ENCODE results near the gene KDELR3.
"Not testable (repeated sequence)": the region's sequence is repeated elsewhere in the genome, so short reads cannot be mapped to it uniquely, and the experiment has no call there.

Gene KDELR3

GRCh38 chr22:38456841-38457699 lies 10.8 kb upstream of the KDELR3 start:
- no peak for DNase-seq (ENCODE audit: low read depth)

DNA sequence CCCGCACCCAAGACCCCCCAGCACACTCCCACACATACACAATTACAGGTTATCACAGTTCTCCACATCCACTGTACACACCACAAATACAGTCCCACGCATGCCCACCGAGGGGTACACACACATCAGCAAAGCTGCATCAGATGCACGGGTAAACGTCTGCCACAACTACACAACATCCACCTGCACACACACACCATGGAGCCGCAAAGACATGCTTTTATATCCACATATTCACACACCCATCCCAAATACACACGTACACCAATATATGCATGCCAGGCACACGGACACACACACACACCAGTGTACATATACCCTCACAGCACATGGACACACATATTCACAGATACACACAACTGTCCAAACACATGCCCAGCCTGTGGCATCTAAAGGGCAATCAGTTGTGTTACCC lies 7.5 kb upstream of the KDELR3 start:
- DNase-seq (ENCODE audit: low read depth): no peak

DNA sequence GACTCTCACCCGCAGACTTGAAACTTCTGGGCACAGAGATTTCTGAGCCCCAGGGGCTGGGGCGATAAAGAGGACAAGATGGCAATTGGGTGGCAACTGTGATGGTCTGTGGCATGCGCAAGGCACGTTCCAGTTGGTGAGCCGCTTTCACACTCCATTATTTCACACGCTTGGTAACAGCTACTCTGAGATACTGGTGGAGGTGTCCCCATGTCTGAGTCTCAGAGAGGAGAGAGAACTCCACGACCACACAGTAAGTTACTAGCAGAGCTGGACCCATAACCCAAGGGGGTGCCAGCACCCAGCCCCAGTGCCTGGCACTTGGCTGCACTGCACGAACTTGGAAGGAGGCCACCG lies 6.9 kb upstream of the KDELR3 start:
- DNase-seq (ENCODE audit: low read depth): no peak

DNA sequence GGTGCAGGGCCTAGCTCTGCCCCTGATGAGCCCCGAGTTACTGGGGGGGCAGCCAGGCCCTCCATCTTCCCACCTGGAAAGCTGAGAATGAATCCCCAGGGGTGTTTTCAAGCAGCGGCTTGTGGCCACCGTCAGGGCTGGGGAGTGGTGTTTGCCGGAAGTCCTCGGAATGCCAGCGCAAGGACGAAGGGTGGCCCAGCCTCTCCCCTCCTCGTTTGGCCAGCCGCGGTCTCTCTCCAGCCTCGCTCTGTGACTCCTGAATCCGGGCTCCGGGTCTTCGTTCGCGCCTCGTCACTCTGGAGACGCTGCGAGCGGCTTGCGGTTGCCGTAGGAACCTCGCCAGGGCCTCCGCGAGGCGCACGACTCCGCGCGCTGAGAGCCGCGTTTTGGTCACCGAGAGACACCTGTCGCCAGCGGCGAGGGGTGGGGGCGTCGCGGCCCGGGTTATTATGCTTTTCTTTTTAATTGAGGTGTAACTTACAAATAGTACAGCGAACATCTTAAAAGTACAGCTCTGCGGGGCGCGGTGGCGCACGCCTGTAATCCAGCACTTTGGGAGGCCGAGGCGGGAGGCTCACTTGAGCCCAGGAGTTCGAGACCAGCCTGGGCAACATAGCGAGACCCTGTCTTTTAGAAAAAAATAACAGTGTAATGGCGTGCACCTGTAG lies 6.3 kb upstream of the KDELR3 start:
- DNase-seq (ENCODE audit: low read depth): peak; percentile 11

DNA sequence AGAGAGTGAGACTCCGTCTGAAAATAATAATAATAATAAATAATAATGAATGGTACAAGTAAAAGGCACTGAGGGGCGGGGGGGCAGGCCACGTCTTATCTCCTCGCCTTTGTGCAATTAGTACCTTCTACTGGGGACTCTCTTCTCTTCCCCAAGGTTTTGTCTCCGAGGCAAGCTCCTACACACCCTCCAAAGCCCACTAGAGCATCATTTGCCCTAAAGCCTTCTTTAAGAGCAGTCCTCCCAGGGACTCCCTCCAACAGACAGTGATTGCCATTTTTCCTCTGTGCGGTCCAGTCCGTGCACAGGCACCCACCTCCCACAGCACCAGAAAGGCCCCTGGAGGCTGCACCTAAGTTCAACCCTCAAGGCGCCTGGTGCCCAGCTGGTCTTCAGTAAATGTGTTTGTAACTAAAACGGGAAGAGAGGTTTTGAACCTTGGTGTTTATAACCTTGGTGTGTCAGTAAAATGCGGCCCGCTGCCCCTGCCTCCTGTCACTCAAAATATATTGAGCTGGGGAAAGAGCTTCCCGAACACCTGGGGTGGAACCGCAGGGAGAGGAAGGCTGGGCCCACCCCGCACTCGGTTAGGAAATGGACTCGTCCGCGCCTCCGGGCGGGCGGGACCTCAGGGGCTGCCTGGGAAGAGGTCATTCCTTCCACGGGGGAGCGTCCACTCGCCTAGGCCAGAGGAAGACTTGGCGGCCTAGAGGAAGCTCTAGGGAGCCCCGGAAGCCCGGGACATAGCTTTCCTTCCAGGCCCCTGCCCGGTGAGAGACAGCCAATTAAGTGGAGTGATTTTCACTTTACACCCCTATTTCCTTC lies 4.7 kb upstream of the KDELR3 start:
- DNase-seq (ENCODE audit: low read depth): no peak

DNA sequence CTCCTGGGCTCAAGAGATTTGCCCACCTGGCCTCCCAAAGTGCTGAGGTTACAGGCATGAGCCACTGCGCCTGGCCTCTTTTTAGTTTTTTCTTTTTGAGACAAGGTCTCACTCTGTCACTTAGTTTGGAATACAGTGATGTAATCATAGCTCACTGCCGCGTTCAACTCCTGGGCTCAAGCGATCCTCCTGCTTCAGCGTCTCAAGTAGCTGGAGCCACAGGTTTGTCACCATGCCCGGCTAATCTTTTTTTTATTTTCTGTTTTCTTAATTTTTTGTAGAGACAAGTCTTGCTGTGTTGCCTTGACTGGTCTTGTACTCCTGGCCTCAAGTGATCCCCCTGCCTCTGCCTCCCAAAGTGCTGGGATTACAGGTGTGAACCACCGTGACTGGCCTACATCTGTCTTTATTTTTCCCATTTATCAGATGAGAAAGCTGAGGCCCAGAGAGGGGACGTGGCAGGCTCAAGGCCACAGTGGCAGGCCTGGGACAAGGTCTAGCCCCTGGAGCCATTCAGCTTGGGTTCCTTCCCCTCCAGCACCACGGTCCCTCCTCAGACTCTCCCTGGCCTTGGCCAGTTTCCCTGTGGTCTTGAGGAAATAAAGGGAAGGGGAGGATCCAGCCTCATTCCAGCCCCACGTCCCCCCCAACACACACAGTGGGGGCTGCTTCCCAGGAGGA lies 2.8 kb upstream of the KDELR3 start:
- no peak for DNase-seq (ENCODE audit: low read depth)

DNA sequence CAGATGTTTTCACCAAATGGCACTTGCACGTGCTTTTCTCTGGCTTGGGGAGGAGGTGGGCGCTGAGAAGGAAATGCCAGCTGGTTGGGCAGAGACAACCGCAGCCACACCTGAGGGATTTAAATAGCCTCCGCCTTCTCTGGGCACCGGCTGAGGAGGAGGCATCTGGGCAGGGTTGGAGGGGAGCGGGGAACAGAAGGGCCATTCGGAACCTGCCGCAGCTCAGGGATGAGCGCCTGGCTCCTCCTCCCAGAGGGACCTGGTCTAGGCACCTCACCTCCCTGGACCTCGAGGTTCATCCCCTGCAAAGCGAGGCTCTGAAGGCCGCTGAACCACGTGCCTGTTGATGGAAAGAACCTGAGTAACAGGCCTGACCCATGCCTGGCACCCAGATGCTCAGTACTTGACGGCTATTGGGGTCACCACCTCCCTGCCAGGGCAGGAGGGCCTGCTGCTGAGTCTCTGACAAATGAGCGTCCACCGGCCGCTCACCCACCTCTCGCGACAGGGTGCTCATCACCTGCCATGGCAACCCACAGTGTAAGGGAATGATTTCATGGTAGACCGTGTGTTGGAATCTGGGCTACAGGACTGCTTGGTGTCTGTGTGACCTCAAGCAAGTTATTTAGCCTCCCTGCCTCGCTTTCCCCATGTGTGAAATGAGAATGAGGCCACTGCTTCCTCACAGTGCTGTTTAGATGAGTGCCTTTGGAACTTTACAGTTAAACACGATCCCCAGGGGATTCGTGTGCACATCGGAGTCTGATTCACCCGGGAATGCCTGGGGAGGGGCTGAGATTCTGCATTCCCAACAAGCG lies 2.0 kb upstream of the KDELR3 start:
- no peak for DNase-seq (ENCODE audit: low read depth)

- no peak for DNase-seq (ENCODE audit: low read depth)
These were observed 425 bp upstream of the KDELR3 start for GRCh38 chr22:38467438-38467903.

- DNase-seq (ENCODE audit: low read depth): no peak
These were observed 778 bp downstream of the KDELR3 start for GRCh38 chr22:38468443-38469305.

GRCh38 chr22:38469306-38469781 lies 1.4 kb downstream of the KDELR3 start:
- no peak for DNase-seq (ENCODE audit: low read depth)

DNA sequence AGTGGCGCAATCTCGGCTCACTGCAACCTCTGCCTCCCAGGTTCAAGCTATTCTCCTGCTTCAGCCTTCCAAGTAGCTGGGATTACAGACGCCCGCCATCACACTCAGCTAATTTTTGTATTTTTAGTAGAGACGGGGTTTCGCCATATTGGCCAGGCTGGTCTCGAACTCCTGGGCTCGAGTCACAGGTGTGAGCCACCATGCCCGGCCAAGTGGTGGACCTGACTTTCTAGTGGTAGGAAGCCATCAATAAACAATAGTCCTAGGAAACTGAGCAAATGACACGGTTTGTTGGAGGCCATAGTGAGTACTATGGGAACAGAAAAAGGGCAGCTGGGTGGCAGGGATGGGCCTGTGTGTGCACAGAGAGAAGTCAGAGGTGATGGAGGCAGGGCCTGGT lies 2.3 kb downstream of the KDELR3 start:
- DNase-seq (ENCODE audit: low read depth): not testable (repeated sequence)

GRCh38 chr22:38471237-38471636 lies 3.3 kb downstream of the KDELR3 start:
- DNase-seq (ENCODE audit: low read depth): no peak

- DNase-seq (ENCODE audit: low read depth): no peak
These were observed 6.2 kb downstream of the KDELR3 start for GRCh38 chr22:38474003-38474607.

- DNase-seq (ENCODE audit: low read depth): no peak
These were observed 9.7 kb downstream of the KDELR3 start for GRCh38 chr22:38477585-38477984.

GRCh38 chr22:38479096-38479837 lies 11.4 kb downstream of the KDELR3 start:
- DNase-seq (ENCODE audit: low read depth): no peak

DNA sequence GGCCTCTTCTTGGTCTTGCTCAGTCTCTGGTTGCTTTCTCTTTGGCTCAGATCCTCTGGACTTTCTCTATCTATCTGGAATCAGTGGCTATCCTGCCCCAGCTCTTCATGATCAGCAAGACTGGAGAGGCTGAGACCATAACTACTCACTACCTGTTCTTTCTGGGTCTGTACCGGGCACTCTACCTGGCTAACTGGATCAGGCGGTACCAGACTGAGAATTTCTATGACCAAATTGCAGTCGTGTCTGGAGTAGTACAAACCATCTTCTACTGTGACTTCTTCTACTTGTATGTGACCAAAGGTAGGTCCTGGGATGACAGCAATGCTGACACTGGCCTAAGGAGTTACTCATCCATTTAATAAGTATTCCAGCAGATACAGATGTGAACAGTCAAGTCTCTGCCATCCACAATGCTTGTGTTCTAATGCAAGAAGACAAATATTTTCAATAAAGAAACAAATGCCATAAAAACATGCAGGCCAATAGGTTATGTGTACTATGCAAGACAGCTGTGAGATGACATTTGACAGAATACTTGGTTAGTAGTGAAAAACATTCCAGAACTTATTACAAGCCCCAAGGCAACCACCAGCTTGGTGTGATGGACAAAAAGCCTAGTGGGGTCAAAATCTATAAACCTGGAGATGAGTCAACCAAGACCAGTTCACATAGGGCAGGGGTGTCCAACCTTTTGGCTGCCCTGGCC lies 13.4 kb downstream of the KDELR3 start:
- DNase-seq (ENCODE audit: low read depth): no peak

DNA sequence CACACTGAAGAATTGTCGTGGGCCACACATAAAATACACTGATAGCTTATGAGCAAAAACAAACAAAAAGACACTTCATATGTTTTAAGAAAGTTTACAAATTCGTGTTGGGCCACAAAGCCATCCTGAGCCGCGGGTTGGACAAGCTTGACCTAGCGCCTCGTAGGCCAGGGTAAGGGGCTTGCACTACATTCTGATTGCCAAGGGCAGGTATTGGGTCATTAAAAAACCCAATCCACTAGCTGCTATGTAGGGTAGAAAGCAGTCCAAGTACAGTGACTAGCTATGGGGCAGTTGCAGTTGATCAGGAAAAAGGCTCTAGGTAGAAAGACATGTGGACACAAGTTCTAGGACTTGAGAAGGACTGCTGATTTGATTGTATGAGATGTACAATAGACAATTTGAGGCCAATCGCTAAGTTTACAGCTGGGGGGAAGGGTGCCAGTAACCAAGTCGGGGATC lies 14.0 kb downstream of the KDELR3 start:
- no peak for DNase-seq (ENCODE audit: low read depth)

GRCh38 chr22:38482662-38483308 lies 14.9 kb downstream of the KDELR3 start:
- no peak for DNase-seq (ENCODE audit: low read depth)

All from stimulated activated CD8-positive, alpha-beta memory T cell treated with anti-CD3 and anti-CD28 coated beads, Interleukin-15, amount 100 ng/mL, for 1 hour (primary cell).